ENCODE data around the gene SULT1B1.

Gene SULT1B1

DNA sequence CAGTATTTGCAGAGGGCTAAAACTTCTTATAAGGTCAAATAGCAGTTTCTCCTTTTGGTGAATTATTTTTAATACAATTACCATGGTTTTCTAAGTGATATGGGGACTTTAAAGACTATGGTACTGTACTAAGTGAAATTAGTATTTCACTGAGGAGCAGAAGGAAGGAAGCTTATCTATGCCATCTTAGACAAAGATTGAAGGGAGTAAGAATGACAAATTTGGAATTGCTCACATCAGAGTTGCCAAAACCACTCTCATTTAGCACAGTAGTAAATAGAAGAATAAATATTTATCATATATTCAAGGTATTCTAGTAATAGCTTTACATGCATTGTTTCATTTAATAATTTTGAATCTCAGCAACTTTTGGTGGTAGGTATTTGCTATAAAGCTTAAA is 30.4 kb downstream of the SULT1B1 start:
- in situ Hi-C loops (cut with HindIII; ENCODE audit: low sequenced_read_pairs) = no loop called here
- no peak overlapping the region for H3K4me3 ChIP-seq (ENCODE audit: low read depth, low read length)
- DNase-seq (ENCODE audit: low read depth) = no peak
- TF ChIP-seq CTCF (IDR thresholded peaks at IDR 0.05; ENCODE audit: low read depth, low read length, missing control alignments) = no peak

GRCh38 chr4:69727926-69728325 is 32.5 kb downstream of the SULT1B1 start:
- TF ChIP-seq CTCF (IDR thresholded peaks at IDR 0.05; ENCODE audit: low read depth, low read length, missing control alignments) = no peak
- in situ Hi-C loops (cut with HindIII; ENCODE audit: low sequenced_read_pairs) = no loop called here
- H3K4me3 ChIP-seq (ENCODE audit: low read depth, low read length) = no peak overlapping the region
- DNase-seq (ENCODE audit: low read depth) = no peak

GRCh38 chr4:69727426-69727825 is 33.0 kb downstream of the SULT1B1 start:
- in situ Hi-C loops (cut with HindIII; ENCODE audit: low sequenced_read_pairs) = no loop called here
- no peak for TF ChIP-seq CTCF (IDR thresholded peaks at IDR 0.05; ENCODE audit: low read depth, low read length, missing control alignments)
- no peak overlapping the region for H3K4me3 ChIP-seq (ENCODE audit: low read depth, low read length)
- DNase-seq (ENCODE audit: low read depth) = no peak

GRCh38 chr4:69726971-69727370 is 33.4 kb downstream of the SULT1B1 start:
- no peak for TF ChIP-seq CTCF (IDR thresholded peaks at IDR 0.05; ENCODE audit: low read depth, low read length, missing control alignments)
- in situ Hi-C loops (cut with HindIII; ENCODE audit: low sequenced_read_pairs) = no loop called here
- no peak overlapping the region for H3K4me3 ChIP-seq (ENCODE audit: low read depth, low read length)
- no peak for DNase-seq (ENCODE audit: low read depth)

DNA sequence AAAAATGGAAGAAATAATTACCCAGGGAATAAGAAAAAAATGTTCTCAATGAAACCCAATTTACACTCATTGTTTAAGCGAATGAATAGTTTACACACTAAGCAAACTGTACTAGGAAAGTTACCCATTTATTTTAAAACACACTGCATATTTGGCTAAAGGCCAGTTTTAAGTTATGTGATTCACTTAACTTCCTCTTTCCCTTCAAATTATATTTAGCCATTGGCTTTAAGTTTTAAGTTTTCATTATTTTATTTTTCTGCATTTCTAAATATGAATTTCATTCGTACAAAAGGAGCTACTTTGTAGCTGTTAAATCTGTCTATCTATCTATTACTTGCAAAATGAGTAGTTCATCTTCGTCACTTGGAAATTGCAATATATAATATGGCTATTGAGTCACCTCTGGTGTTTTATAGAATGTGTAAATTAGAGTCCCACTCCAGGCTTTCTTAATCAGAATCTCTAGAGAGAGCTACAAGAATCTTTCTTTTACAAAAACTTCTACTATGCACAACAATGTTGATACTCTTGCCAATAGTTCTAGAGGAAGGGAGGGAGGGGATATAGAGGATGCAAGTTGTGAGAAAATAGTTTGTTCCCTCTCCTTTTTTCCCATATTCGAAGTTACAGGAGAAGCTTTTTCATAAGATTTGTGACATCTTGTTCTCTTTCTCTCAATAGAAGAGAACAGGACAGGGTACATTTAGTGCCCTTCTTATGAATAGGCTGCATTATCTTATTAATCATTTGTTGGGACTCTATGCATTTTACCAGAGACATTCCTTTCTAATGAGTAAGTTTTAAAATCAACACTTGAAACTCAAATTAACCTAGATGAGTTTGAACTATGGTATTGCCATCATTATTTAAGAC is 41.8 kb downstream of the SULT1B1 start:
- no peak overlapping the region for H3K4me3 ChIP-seq (ENCODE audit: low read depth, low read length)
- in situ Hi-C loops (cut with HindIII; ENCODE audit: low sequenced_read_pairs) = no loop called here
- no peak for TF ChIP-seq CTCF (IDR thresholded peaks at IDR 0.05; ENCODE audit: low read depth, low read length, missing control alignments)
- peak; percentile 6 for DNase-seq (ENCODE audit: low read depth)

DNA sequence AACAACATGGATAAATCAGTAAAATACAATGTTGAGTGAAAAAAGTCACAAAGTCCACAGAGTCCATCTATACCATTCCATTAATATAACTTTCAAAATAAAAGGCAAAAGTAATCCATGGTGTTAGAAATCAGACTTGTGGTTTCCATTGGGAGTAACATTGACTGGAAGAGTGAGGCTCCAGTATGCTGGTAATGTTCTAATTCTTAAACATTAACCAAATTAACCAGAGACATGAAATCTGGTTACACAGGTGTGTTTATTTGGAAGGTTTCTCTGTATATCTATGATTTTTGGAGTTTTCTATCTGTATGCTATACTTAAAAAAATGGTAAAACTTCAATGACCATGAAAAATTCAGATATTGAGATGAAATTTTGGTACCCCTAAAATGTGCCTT is 42.6 kb downstream of the SULT1B1 start:
- no peak overlapping the region for H3K4me3 ChIP-seq (ENCODE audit: low read depth, low read length)
- in situ Hi-C loops (cut with HindIII; ENCODE audit: low sequenced_read_pairs) = no loop called here
- no peak for DNase-seq (ENCODE audit: low read depth)
- no peak for TF ChIP-seq CTCF (IDR thresholded peaks at IDR 0.05; ENCODE audit: low read depth, low read length, missing control alignments)

Data from astrocyte of the cerebellum (primary cell).